ENCODE results near the gene E2F2.

GRCh38 chr1:23526329-23527041 is 4.5 kb downstream of the E2F2 start:
- TF ChIP-seq CTCF (IDR thresholded peaks at IDR 0.05) (no peak), POLR2A (IDR thresholded peaks at IDR 0.05) (no peak)

Measured in heart left ventricle (tissue), 13 donors.